Breast epithelium (tissue), 3 donors: Measurements from ENCODE around the gene CEBPA.
"Not testable (repeated sequence)": the region's sequence is repeated elsewhere in the genome, so short reads cannot be mapped to it uniquely, and the experiment has no call there.

ENCODE experiments used
- POLR2A ChIP-seq: fragments of 450-650 bp; IDR thresholded peaks from one replicate; pipeline ENCODE4 v1.6.1; 2016; ENCODE audit warnings: antibody characterized with exemption, mild to moderate bottlenecking, moderate library complexity
- POLR2AphosphoS5 ChIP-seq, 3 donors: sonication (generic); formaldehyde crosslinking; IDR thresholded peaks; one replicate each; pipeline ENCODE4 v1.6.1; 2017; ENCODE audit warnings: antibody characterized with exemption in 3 of 3
- TF ChIP-seq, protein P1 (sequence below), 3 donors: fragments of 450-650 bp; IDR thresholded peaks; one replicate each; pipeline ENCODE4 v1.5.1; 2016 to 2017; ENCODE audit warnings: antibody characterized with exemption in 3 of 3, mild to moderate bottlenecking in 3 of 3, moderate library complexity in 3 of 3

DNA sequence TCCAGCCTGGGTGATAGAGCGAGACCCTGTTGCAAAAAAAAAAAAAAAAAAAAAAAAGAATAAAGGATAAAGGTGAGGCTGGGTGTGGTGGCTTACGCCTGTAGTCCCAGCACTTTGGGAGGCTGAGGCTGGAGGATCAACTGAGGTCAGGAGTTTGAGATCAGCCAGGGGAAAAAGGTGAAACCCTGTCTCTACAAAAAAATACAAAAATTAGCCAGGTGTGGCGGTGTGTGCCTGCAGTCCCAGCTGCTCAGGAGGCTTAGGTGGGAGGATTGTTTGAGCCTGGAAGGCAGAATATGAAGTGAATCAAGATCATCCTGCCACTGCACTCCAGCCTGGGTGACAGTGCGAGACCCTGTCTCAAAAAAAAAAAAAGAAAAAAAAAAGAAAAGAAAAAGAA lies 15.7 kb upstream of the CEBPA start:
- TF ChIP-seq, protein P1, sequence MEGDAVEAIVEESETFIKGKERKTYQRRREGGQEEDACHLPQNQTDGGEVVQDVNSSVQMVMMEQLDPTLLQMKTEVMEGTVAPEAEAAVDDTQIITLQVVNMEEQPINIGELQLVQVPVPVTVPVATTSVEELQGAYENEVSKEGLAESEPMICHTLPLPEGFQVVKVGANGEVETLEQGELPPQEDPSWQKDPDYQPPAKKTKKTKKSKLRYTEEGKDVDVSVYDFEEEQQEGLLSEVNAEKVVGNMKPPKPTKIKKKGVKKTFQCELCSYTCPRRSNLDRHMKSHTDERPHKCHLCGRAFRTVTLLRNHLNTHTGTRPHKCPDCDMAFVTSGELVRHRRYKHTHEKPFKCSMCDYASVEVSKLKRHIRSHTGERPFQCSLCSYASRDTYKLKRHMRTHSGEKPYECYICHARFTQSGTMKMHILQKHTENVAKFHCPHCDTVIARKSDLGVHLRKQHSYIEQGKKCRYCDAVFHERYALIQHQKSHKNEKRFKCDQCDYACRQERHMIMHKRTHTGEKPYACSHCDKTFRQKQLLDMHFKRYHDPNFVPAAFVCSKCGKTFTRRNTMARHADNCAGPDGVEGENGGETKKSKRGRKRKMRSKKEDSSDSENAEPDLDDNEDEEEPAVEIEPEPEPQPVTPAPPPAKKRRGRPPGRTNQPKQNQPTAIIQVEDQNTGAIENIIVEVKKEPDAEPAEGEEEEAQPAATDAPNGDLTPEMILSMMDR (IDR thresholded peaks at IDR 0.05) = not testable (repeated sequence)
- not testable (repeated sequence) for TF ChIP-seq POLR2AphosphoS5 (IDR thresholded peaks at IDR 0.05); POLR2A
